Astrocyte of the spinal cord (primary cell): ENCODE measurements around the gene C7.

ENCODE experiments used
- DNase-seq: peaks from one replicate; pipeline ENCODE4 v3.0.0; 2011; ENCODE audit warnings: low read depth, low spot score
- H3K4me3 ChIP-seq: 2 replicates; pipeline ENCODE4 v1.5.1; 2011; ENCODE audit warnings: low read depth, mild to moderate bottlenecking, low read length, moderate library complexity
- in situ Hi-C: cut with HindIII; loops from 2 replicates; pipeline ENCODE4 v1.10.0; 2017; ENCODE audit warnings: low sequenced_read_pairs
- TF ChIP-seq, protein P1 (sequence below): IDR thresholded peaks from 2 replicates; pipeline ENCODE4 v1.5.1; 2012; ENCODE audit warnings: low read depth, mild to moderate bottlenecking, low read length, inconsistent platforms

C7 gene

DNA sequence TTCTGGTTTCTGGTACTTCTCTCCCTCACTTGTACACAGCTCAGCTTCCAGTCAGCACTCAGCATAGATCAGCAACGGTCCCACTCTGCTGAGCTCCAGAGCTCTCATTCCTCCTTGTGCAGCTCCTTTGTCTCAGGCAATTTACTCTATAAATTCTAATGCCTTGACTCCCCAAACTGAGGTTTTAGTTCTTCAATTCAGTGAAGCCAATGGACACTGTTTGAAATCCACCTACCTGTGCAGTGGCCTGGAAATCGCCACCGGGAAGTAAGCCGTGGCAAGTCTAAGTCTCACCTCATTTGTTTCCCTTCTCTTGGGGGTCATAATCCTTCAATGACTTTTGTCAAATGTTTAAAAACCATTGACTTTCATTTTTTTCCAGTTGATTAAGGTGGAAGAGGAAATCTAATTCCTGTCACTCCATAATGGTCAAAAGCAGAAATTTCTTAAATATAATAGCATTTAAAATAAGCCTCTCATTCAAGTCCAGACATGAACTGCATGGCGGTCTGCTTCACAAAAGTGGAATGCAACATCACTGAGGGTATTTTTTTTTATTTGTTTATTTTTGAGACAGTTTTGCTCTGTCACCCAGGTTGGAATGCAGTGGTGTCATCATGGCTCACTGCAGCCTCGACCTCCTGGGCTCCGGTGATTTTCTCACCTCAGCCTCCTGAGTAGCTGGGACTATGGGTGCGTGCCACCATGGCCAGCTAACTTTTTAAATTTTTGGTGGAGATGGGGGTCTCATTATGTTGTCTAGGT lies 79.6 kb downstream of the C7 start:
- in situ Hi-C loops, result no loop called here
- no peak for DNase-seq

DNA sequence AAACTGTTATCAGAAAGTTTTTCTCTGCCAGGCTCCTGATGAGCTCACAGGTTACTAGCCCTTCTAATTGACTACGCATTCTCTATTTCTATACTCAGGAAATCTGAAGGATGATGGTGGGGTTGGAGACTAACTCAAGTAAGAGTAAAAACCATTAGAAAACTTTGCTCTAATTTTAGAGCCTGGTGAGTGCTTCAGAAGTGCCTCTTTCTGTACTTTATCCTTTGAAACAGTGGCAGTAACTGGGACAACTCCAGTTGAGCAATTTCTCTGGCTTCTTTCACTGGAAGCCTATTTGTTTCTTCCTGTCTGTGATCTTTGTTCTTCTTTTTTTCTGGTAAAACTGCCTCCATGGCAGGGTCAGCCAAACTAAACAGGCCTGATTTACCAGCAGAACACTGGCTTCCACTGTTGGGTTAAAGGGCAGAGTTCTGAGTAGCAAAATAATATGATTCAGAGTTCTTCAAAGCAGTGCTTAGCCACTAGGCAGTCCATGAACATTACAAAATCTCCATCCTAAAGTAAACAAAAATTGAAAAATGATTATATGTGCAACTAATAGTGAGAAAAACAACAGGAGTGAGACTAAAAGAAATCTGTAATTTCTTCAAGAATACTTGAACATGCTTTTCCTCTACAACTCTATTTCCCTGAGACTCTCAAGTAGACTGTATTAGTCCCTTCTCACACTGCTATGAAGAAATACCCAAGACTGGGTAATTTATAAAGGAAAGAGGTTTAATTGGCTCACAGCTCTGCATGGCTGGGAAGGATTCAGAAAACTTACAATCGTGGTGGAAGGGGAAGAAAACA lies 82.1 kb downstream of the C7 start:
- DNase-seq, result peak; percentile 94
- no peak overlapping the region for H3K4me3 ChIP-seq
- TF ChIP-seq, protein P1, sequence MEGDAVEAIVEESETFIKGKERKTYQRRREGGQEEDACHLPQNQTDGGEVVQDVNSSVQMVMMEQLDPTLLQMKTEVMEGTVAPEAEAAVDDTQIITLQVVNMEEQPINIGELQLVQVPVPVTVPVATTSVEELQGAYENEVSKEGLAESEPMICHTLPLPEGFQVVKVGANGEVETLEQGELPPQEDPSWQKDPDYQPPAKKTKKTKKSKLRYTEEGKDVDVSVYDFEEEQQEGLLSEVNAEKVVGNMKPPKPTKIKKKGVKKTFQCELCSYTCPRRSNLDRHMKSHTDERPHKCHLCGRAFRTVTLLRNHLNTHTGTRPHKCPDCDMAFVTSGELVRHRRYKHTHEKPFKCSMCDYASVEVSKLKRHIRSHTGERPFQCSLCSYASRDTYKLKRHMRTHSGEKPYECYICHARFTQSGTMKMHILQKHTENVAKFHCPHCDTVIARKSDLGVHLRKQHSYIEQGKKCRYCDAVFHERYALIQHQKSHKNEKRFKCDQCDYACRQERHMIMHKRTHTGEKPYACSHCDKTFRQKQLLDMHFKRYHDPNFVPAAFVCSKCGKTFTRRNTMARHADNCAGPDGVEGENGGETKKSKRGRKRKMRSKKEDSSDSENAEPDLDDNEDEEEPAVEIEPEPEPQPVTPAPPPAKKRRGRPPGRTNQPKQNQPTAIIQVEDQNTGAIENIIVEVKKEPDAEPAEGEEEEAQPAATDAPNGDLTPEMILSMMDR, result no peak
- in situ Hi-C loops, result no loop called here

More for the DNA sequence above, 79.6 kb downstream of the C7 start:
- H3K4me3 ChIP-seq, result no peak overlapping the region
- TF ChIP-seq, protein P1, result no peak

DNA sequence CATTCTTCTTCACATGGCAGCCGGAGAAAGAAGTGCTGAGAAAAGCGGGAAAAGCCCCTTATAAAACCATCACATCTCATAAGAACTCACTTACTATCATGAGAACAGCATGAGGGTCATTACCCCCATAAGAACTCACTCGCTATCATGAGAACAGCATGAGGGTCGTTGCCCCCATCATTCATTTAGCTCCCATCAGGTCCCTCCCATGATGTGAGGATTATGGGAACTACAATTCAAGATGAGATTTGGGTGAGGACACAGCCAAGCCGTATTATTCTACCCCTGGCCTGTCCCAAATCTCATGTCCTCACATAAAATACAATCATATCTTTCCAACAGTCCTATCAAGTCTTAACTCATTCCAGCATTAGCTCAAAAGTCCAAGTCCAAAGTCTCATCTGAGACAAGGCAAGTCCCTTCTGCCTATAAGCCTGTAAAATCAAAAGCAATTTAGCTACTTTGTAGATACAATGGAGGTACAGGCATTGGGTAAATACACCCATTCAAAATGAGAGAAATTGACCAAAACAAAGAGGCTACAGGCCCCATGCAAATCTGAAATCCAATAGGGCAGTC lies 82.8 kb downstream of the C7 start:
- no peak overlapping the region for H3K4me3 ChIP-seq
- in situ Hi-C loops, result no loop called here
- TF ChIP-seq, protein P1, result no peak
- no peak for DNase-seq

DNA sequence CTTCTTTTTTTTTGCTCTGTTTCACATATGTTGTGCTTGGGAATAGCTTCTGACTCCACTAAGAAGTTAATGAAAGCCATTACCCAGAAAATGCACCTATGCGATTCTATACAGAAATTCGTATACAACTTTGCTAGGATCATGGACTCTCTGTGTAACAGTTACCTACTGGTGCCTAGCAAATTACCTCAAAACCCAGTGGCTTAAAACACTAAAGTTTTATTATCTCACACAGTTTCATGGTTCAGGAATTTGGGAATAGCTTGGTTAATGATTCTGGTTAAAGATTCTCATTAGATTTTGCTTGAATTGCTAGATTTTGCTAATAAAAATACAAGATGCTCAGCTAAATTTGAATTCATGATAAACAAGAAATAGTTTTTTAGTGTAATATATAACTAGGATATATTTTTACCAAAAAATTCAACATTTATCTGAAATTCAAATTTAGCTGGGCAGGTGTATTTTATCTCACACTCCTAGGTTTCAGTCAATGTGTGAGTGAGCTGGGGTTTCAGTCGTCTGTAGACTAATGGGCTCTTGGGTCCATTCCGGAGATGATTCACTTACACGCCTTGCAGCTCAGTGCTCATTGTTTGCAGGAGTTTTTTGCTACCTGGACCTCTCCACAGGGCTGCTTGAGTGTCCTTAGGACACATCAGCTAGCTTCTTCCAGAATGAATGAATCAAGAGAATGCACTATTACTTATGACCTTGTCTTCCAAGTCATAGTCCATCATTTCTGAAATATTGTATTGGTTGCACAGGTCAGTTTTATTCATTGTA lies 86.7 kb downstream of the C7 start:
- H3K4me3 ChIP-seq, result no peak overlapping the region
- DNase-seq, result no peak

DNA sequence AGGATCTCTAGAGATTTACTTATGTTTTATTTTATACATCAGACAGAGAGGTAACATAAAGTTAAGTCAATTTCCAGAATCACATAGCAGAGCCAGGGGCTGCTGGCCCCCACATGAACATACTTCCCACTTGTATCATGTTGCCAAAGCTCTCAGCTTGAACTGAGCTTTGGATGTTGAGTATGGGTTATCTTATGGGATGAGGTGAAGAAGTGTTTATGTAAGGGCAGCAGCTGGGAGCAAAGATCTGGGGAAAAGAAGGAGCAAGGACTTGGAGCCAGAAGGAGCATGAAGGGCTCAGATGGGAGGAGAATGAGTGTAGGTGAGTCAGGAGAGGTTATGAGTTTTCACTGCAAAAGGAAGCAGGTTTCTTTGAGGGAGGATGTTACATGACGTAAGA lies 89.8 kb downstream of the C7 start:
- no peak for DNase-seq
- no peak overlapping the region for H3K4me3 ChIP-seq
- TF ChIP-seq, protein P1, result no peak
- in situ Hi-C loops, result no loop called here

More for the DNA sequence above, 86.7 kb downstream of the C7 start:
- TF ChIP-seq, protein P1, result no peak
- in situ Hi-C loops, result no loop called here

DNA sequence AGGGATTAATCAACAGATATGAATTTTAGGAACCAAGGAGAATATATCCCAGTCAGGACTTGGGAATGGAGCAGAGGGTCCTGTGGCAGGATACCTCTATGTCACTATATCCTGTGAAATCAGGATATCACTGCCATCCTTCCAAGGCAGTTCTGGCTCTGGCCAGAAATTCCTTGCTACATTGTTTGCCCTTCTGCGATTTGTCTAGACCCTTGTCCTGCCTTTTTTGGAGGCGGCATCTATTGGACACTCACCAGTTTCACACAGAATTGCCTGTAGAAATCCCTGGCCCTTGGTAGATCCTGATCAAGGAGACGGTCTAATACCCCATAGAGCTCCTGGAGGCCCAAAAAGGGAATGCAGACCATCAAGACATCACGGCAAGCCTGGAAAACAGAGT lies 90.7 kb downstream of the C7 start:
- TF ChIP-seq, protein P1, result no peak
- no peak for DNase-seq
- no peak overlapping the region for H3K4me3 ChIP-seq
- in situ Hi-C loops, result no loop called here
